Endometrial microvascular endothelial cells (primary cell): Measurements from ENCODE around the gene ZMAT3. TPM values are rescaled to one million over a fixed set of nuclear protein-coding genes. Genes with fewer than 3 reads are reported as not detected.
"Not testable (repeated sequence)": the region's sequence is repeated elsewhere in the genome, so short reads cannot be mapped to it uniquely, and the experiment has no call there.

Experiments used
- in situ Hi-C: cut with HindIII; loops from 2 replicates; pipeline ENCODE4 v1.10.0; 2017; ENCODE audit warnings: low sequenced_read_pairs, low pct_unique_long_range_greater_than_20kb; ENCODE audit errors: inconsistent ontology term
- total RNA-seq: library from RNA; depleted of rRNA; stranded (reverse); fragments of >200 nt; gene quantifications from one replicate; pipeline ENCODE4 v1.2.3, GENCODE V29; 2015; ENCODE audit errors: inconsistent ontology term

Gene ZMAT3
- total RNA-seq, 1 donor from 2014 or later: 25.4 TPM

DNA sequence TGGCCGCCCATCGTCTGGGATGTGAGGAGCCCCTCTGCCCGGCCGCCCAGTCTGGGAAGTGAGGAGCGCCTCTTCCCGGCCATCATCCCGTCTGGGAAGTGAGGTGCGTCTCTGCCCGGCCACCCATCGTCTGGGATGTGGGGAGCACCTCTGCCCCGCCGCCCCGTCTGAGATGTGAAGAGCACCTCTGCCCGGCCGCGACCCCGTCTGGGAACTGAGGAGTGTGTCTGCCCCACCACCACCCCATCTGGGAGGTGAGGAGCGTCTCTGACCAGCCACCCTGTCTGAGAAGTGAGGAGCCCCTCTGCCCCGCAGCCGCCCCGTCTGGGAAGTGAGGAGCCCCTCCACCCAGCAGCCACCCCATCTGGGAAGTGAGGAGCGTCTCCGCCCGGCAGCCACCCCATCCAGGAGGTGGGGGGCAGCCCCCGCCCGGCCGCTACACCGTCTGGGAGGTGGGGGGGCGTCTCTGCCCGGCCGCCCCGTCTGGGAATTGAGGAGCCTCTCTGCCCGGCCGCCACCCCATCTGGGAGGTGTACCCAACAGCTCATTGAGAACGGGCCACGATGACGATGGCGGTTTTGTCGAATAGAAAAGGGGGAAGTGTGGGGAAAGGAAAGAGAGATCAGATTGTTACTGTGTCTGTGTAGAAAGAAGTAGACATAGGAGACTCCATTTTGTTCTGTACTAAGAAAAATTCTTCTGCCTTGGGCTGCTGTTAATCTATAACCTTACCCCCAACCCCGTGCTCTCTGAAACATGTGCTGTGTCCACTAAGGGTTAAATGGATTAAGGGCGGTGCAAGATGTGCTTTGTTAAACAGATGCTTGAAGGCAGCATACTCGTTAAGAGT lies 38.9 kb downstream of the ZMAT3 start:
- in situ Hi-C loops: not testable (repeated sequence)

DNA sequence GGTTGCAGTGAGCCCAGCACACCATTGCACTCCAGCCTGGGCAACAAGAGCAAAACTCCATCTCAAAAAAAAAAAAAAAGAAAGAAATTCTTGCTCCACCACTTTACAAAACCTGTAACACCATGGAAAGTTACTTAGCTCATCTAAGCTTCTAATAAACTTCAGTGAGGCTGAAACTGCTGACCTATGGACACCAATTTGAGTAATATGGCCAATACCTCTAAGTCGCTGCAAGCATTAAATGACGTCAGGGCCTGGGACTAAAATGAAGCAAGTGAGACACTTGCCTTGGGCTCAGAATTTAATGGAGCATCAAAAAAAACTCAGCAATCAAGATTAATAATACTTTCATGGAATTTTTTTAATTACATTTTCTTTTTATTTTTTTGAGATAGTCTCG lies 42.5 kb downstream of the ZMAT3 start:
- in situ Hi-C loops: no loop called here

DNA sequence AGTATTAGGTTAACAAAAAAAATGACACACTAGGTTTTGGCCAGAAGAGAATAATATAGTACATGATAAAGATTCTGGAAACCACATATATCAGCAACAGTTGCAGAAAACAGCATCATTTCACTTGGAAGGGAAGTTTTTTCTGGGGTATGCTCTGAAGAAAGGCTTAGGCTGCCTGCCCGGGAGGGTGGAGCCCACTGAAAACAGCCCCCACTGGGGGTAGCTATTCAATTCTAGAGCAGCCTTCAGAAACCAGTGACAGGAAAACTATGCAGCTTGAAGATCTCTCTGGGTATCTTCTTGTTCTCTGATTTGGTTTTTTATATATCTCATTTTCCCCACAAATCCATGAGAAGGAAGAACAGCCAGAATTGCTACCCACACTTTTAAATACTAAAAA lies 43.2 kb downstream of the ZMAT3 start:
- in situ Hi-C loops: no loop called here

DNA sequence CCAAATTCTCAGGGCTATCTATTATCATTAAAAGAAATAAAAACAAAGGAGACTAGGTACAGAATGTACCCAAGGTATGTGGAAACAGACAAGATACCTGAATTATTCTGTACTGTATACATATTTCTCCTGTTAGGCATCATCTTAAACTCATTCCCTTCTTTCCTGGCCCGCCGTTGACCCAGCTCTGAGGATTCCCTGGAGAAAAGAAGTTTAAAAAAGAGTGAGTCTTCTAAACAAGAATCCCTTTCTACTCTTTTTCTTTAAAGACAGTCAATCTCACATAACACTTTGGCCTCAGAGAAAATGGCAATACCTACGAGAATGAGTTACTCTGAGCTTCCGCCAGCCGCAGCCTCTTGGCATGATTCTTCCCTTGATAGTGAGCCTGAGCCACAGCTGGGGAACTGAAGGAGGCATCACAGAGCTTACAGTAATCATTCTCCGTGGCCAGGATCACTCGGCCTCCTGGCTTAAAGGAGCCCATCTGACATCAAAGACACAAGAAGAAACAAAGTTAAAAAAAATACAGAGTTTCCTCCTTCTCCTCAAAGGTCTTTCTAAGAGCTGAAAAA lies 44.2 kb downstream of the ZMAT3 start:
- in situ Hi-C loops: no loop called here

DNA sequence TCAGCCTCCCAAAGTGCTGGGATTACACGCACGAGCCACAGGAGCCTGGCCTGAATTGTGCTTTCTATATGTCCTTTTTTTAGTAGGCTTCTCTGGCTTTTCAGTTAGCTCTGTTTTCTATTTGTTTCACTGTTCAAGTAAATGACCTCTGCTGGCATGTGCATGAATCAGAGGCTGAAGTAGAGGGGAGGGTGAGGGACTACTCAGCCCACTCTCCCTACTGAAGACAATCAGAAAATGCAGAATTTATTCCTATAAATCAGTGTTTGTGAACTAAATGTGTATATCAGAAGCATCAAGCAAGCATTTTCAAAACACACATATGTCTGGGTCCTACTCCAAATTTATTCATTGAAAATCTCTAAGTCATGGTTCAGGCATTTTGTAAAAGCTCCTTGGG lies 45.0 kb downstream of the ZMAT3 start:
- in situ Hi-C loops: no loop called here

DNA sequence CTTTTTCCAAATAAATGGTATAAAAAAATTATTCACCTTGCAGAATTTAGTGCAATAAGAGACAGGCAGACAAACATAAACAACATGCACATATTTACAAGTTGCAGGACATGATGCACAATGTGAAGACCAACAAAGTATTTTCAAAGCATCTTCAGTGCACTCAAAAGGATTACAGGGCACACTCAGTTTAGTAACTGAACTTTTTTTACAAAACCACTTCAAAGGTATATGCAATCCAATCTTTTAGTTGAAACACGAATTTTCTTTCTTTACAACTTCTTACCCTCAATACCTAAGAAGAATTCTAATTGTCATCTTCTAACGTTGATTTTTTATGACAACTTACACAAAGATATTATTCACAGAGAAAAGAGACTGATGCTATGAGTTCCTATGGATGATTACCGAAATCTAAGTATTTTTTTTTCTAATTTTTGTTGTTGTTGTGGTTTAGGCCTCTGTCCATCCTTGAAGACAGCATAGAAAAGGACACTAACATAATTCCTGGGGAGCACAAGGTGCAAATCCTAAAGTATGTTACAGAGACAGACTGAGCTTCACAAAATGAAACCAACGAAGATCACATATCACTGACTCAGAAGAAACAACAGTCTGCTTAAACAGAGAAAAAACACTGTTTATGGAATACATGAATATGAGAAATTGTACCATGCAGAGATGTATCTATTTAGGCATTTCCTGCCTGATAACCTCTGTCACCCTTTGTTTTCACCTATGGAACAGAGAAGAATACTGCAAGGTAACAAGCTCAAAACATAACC lies 50.3 kb downstream of the ZMAT3 start:
- in situ Hi-C loops: no loop called here

DNA sequence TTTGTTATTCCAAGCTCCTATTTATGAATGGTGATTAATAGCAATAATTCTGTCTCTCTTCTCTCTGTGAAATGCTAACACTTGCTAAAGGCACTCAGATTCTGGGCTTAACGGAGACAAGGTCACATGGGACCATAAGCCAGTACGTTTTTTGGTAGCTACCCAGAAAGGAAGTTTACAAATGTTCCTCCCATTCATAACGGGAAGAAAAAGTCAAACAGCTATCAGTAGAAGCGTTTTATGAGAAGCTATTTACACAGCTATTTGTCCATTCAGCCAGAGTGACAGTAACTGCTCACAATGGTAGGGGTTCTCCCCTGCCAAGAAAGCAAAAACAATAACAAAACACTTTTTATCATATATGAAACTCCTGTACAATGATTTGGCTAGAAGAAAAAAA lies 51.5 kb downstream of the ZMAT3 start:
- in situ Hi-C loops: no loop called here

DNA sequence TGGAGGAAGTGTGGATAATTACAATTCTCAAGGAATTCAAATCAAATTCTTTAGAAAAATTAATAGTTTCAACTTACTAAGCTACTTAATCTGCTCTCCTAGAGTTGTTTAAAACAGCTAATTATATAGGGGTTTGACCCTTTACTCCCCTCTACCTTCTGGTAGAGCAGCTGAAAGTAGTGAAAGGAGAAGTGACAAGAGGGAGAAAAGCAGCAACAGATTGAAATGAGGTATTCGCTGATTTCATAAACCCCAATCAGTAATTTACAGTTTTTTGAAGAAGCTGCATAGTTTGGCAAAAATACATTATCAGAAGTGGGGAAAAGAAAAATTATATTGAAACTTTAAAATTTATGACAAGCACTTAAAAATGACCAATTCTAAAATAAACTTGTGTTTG lies 52.8 kb downstream of the ZMAT3 start:
- in situ Hi-C loops: no loop called here

DNA sequence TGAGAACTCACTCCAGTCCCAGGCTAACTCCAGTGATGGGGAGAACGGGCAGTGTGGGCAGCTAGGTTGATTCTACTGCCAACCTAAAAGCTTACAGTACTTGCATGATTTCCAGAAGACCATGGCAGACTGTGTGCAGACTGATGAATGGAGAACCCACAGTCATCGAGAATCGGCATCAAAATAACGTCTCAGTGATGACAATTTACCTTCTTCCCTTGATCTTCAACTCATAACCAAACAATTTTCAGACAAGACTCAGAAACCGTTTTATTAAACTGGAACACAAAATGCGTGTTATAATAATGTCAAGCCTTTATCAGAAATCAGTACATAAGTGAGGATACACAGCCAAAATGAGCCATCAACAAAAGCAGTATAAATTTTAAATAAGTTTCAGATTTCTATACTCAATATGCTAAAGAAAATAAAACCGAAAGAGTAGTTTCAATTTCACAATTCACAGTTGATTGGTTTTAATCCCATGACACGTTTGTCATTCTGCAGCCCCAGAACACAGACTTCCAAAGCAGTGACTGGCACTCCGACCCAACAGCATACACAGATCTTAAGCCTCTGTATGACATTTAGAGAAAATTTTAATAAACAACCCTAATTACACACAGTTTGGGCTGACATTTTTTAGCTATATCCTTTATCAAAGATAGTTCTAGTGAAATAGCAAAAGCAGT lies 54.5 kb downstream of the ZMAT3 start:
- in situ Hi-C loops: no loop called here

DNA sequence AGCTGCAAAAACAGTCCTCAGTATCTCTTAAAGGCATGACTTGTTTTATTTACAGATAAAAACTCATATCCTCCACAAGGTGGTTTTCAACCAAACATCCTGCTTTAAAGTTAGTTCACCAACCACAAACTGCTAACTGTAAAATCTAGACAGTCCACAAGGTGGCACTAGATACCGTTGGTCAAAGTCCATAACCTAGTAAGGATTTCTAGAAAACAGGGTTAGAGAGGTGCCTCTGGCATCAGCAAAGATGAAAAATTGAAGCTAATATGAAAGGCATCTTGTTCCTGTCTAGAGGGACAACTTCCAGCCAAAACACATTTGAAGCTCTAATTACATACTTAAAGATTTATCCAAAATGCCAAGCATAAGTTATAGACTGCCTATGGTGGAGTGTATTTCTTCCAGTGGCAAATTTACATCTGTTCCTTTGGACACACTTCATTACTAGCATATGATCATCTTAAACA lies 56.0 kb downstream of the ZMAT3 start:
- in situ Hi-C loops: no loop called here

DNA sequence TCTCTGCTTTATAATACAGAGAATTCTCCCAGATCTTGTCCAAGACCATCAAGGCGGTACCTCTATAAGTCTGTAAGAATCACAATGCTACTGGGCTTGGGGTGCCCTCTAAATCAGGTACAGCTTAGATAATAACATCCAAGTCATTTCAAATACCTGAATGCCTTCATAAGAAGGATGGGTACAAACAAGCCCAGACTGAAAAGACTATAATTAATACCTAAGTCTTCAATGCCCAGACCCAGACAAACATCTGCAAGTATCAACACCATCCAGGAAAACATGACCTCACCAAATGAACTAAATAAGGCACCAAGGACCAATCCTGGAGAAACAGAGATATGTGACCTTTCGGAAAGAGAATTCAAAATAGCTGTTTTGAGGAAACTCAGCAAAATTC lies 65.9 kb downstream of the ZMAT3 start:
- in situ Hi-C loops: no loop called here

DNA sequence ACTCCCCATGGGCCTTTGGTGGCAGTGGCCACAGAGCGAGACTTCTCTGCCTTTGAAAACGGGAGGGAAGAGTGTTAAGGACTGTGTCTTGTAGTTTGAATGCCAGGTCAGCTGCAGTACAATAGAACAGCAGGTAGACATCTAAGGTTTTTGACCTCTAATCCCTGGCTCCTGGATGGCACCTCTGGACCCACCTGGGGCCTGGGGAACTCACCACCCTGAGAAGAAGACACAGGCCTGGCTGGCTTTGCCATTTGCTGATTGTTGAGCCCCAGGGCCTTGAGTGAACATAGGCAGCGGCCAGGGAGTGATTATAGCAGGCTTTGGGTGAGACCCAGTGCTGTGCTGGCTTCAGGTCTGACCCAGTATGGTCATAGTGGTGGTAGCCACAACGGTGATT lies 66.4 kb downstream of the ZMAT3 start:
- in situ Hi-C loops: no loop called here

DNA sequence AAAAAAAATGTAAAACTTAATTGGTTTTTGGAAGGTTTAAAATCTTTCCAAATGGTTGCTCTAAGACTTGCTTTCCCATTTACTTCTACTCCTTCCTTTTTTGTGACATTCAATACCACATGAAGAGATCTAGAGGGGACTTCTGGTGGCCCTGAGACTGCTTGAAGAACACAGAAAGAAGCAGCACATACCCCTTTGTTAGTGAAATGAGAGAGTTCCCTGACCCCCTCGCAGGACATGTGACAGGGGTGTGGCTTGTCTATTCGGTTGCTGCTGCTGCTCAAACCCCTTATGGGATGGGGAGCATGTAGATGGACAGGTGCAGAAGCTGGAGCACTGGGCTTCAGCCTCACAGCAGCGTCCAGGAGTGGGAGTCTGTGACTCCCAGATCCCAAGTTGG lies 71.0 kb downstream of the ZMAT3 start:
- in situ Hi-C loops: no loop called here

DNA sequence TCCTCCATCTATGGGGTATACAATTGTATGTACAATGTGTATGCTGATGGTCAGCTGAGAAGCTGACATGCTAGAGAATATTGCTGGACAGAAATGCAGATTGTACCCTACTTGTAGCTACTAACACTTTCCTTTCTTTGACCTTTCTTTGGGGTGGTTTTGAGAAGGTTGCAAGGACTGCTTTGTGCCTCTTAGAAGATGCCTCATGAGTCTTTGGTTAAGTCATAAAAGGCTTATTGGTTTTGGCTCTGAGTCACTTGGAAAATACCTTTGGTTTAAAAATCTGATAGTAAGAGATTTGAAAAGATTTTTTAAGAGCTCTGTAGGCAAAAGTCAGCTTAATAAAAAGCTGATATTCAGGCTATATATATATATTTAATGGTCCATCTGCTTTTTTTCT lies 71.5 kb downstream of the ZMAT3 start:
- in situ Hi-C loops: no loop called here

DNA sequence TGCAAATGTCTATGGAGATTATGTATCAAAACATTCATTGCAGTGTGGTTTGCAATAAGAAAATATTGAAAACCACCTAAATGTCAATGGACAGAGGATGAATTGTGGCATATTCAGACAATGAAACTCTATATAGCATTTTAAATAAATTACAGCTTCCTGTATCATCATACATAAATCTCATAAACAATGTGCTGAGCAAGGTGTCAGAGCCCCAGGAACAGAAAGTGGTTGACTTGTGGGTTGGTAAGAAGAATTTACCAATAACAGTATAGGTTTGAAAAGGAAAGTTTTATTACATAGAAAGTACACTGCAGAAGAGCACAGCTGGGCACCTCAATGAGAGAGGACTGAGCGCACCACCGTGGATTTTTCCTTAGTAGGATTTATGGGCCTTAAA lies 75.2 kb downstream of the ZMAT3 start:
- in situ Hi-C loops: no loop called here

DNA sequence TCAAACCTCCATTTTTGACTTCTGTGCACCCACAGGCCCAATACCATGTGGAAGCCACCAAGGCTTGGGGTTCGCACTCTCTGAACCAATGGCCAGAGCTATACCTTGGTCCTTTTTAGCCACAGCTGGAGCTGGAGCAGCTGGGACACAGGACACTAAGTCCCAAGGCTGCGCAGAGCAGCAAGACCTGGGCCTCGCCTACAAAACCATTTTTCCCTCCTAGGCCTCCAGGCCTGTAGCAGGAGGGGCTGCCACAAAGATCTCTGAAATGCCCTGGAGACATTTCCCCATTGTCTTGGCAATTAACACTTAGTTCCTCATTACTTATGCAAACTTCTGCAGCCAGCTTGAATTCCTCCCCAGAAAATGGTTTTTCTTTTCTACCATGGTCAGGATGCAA lies 81.3 kb downstream of the ZMAT3 start:
- in situ Hi-C loops: no loop called here

DNA sequence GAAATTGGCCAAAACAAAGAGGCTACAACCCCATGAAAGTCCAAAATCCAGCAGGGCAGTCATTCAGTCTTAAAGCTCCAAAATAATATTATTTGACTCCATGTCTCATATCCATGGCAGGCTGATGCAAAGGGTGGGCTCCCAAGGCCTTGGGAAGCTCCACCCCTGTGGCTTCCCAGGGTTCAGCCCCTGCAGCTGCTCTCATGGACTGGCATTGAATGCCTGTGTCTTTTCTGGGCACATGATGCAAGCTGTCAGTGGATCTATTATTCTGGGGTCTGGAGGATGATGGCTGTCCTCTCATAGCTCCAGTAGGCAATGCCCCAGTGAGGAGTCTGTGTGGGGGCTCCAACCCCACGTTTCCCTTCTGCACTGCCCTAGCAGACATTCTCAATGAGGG lies 81.8 kb downstream of the ZMAT3 start:
- in situ Hi-C loops: no loop called here

DNA sequence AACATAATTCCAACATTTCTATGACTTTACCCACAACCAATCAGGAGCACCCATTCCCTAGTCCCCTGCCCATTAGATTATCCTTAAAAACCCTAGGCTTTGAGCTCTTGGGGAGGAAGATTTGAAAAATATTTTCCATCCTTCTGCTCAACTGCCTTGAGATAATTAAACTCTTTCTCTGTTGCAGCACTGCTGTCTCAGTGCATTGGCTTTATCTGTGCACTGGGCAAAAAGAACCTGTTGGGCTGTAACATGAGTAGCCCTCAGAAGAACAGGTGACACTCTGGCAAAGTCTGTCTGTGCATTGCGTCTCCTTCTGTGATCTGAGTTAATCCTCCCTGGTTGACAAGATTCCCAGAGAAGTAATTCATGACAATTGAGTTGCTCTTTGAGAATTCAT lies 83.9 kb downstream of the ZMAT3 start:
- in situ Hi-C loops: no loop called here

DNA sequence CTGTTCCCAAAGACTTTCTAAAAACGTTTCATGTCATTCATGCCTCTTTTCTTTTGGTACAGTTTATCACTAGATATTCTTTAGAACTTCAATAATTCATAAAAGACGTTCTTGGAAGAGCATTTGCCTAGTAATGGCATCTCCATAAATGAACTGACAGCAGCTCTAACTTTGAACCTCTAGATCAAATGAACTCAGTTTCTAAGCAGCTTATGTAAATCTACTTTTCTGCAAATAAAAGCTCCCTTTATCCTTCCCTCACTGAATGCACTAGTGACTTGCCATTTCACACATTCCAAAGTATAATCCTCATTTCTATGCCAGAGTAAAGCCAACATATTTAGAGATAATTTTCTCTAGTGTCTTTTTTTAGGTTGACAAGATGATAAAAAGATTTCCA lies 85.2 kb downstream of the ZMAT3 start:
- in situ Hi-C loops: no loop called here
